Testis (tissue), 3 donors: ENCODE results near the gene SNAI1. TPM values are rescaled to one million over a fixed set of nuclear protein-coding genes. Genes with fewer than 3 reads are reported as not detected.
"Not testable (repeated sequence)": the region's sequence is repeated elsewhere in the genome, so short reads cannot be mapped to it uniquely, and the experiment has no call there.

Experiments
- DNase-seq: peaks from one replicate; pipeline ENCODE4 v3.0.0-alpha.2; 2019
- H3K27ac ChIP-seq, 2 donors: fragments of 200-600 bp; sonication (generic); one replicate each; pipeline ENCODE4 v1.5.1; 2019
- H3K27me3 ChIP-seq: fragments of 200-600 bp; sonication (generic); one replicate; pipeline ENCODE4 v1.5.1; 2019
- H3K36me3 ChIP-seq: fragments of 200-600 bp; sonication (generic); one replicate; pipeline ENCODE4 v1.5.1; 2017; ENCODE audit warnings: low read depth; ENCODE audit errors: missing control alignments
- H3K4me1 ChIP-seq: fragments of 200-600 bp; sonication (generic); one replicate; pipeline ENCODE4 v1.5.1; 2019
- H3K4me3 ChIP-seq, 2 donors: fragments of 200-600 bp; sonication (generic); one replicate each; pipeline ENCODE4 v1.5.1; 2017 to 2019
- H3K9me3 ChIP-seq: fragments of 200-600 bp; sonication (generic); one replicate; pipeline ENCODE4 v1.5.1; 2017
- CTCF ChIP-seq, 3 experiments: fragments of 450-650 bp in 2 of 3; fragments of 200-600 bp in 1 of 3; sonication (generic) in 1 of 3; IDR thresholded peaks; one replicate each; pipeline ENCODE4 v1.5.1; 2016 to 2019; ENCODE audit warnings: antibody characterized with exemption in 3 of 3, mild to moderate bottlenecking in 2 of 3, moderate library complexity in 1 of 3
- POLR2A ChIP-seq: fragments of 450-650 bp; IDR thresholded peaks from one replicate; pipeline ENCODE4 v1.6.1; 2017; ENCODE audit warnings: antibody characterized with exemption, mild to moderate bottlenecking, moderate library complexity
- WGBS, 2 donors: methylation state at CpG; one replicate each; pipeline ENCODE4 v1.1.5; 2018; 5-methylcytosine and 5-hydroxymethylcytosine counted together
- intact Hi-C: fragments of 100-400 bp; cut with DNase I; formaldehyde crosslinking; loops from one replicate; pipeline ENCODE4 v1.15.1; 2023; ENCODE audit warnings: low total_unique reads
- polyA plus RNA-seq: library from polyadenylated mRNA; stranded (reverse); fragments of 350-450 nt; fragmentation: Illumina TruSeq; extraction: RNeasy Lipid Tissue Mini Kit (QIAGEN cat#74804); gene quantifications from one replicate; pipeline ENCODE4 v1.2.3, GENCODE V29; 2014; ENCODE audit warnings: low read depth, low replicate concordance; ENCODE audit not compliant: insufficient read depth
- total RNA-seq, 2 donors: library from RNA; depleted of rRNA; stranded (reverse); fragments of >200 nt; gene quantifications; one replicate each; pipeline ENCODE4 v1.2.3, GENCODE V29; 2016

Gene SNAI1
- total and polyA plus RNA-seq, 3 donors from 2014 or later = 4.0 to 7.6 (median 7.0) TPM

- Histone ChIP-seq H3K4me3 (no peak overlapping the region), H3K9me3 (no peaks in the 10 kb centered on the region), H3K27ac (no peak overlapping the region), H3K4me1 (no peaks in the 10 kb centered on the region), H3K27me3 (no peaks in the 10 kb centered on the region), H3K36me3 (no peaks in the 10 kb centered on the region)
- WGBS, 2 donors = 67 to 80% methylated on average over 4 to 7 of the region's 7 CpGs
- intact Hi-C loops = no loop called here
- DNase-seq = no peak
- no peak for TF ChIP-seq POLR2A
- TF ChIP-seq CTCF (IDR thresholded peaks at IDR 0.05) = no peak
Measured at GRCh38 chr20:49999329-49999728, 16.5 kb downstream of the SNAI1 start.

- DNase-seq, H3K36me3 ChIP-seq, intact Hi-C loops, H3K4me3 ChIP-seq, H3K27ac ChIP-seq, H3K9me3 ChIP-seq, H3K27me3 ChIP-seq, H3K4me1 ChIP-seq: not testable (repeated sequence)
- WGBS, 2 donors = 86% methylated on average over 14 of the region's 14 CpGs
Measured at GRCh38 chr20:50000548-50001222, 17.9 kb downstream of the SNAI1 start.

GRCh38 chr20:50001784-50002311 is 19.1 kb downstream of the SNAI1 start:
- intact Hi-C loops = no loop called here
- DNase-seq = no peak
- Histone ChIP-seq H3K27me3 (no peaks in the 10 kb centered on the region), H3K4me1 (no peaks in the 10 kb centered on the region), H3K9me3 (no peaks in the 10 kb centered on the region), H3K27ac (no peak overlapping the region), H3K4me3 (no peak overlapping the region), H3K36me3 (no peaks in the 10 kb centered on the region)
- TF ChIP-seq CTCF (IDR thresholded peaks at IDR 0.05) = no peak
- no peak for TF ChIP-seq POLR2A
- 91 to 92% methylated on average over 9 of the region's 9 CpGs for WGBS, 2 donors

DNA sequence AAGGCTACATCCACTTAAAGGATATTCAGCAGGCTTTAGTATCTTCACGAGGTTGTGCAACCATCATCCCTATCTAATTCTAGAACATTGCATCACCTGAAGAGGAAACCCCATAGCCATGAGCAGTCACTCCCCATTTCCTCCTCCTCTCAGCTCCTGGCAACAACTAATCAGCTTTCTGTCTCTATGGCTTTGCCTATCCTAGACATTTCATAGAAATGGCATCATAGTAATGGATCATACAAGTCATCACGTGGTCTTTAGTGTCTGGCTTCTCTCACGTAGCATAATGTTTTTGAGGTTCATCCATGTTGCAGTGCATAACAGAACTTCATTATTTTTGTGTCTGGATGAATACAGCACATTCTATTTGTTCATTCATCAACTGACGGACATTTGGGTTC is 20.5 kb downstream of the SNAI1 start:
- intact Hi-C loops = no loop called here
- H3K27ac ChIP-seq = no peak overlapping the region
- no peaks in the 10 kb centered on the region for H3K36me3 ChIP-seq
- H3K9me3 ChIP-seq = no peaks in the 10 kb centered on the region
- no peak overlapping the region for H3K4me3 ChIP-seq
- WGBS, 2 donors = 85 to 86% methylated on average over 4 of the region's 4 CpGs
- no peak for DNase-seq
- H3K27me3 ChIP-seq = no peaks in the 10 kb centered on the region
- TF ChIP-seq POLR2A = no peak
- TF ChIP-seq CTCF (IDR thresholded peaks at IDR 0.05) = no peak
- no peaks in the 10 kb centered on the region for H3K4me1 ChIP-seq

DNA sequence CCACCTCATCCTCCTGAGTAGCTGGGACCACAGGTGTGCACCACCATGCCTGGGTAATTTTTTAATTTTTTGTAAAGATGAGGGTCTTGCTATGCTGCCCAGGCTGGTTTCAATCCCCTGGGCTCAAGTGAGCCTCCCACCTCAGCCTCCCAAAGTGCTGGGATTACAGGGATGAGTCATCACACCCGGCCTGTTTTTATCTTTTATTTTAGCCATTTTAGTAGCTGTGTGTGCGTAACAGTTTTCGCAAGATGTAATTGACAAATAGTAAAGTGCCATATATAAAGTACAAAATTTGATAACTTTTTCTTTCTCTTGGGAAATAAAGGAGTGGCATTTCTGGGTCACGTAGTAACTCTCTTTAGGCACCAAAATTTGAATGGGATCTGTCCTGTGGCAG is 21.4 kb downstream of the SNAI1 start:
- no peak for DNase-seq
- intact Hi-C loops = no loop called here

More for the DNA sequence above, 21.4 kb downstream of the SNAI1 start:
- Histone ChIP-seq H3K27me3 (no peaks in the 10 kb centered on the region), H3K27ac (no peak overlapping the region), H3K36me3 (no peaks in the 10 kb centered on the region), H3K4me1 (no peaks in the 10 kb centered on the region), H3K4me3 (no peak overlapping the region), H3K9me3 (no peaks in the 10 kb centered on the region)
- no peak for TF ChIP-seq CTCF (IDR thresholded peaks at IDR 0.05)
- TF ChIP-seq POLR2A = no peak
- 88 to 91% methylated on average over 4 of the region's 4 CpGs for WGBS, 2 donors
